Embryonic facial prominence (tissue), 1 donor: ENCODE data around the gene SPAG6.

ENCODE experiments used
- DNase-seq: peaks from one replicate; pipeline ENCODE4 v3.0.0-alpha.2; 2016; ENCODE audit errors: extremely low spot score

The SPAG6 gene

DNA sequence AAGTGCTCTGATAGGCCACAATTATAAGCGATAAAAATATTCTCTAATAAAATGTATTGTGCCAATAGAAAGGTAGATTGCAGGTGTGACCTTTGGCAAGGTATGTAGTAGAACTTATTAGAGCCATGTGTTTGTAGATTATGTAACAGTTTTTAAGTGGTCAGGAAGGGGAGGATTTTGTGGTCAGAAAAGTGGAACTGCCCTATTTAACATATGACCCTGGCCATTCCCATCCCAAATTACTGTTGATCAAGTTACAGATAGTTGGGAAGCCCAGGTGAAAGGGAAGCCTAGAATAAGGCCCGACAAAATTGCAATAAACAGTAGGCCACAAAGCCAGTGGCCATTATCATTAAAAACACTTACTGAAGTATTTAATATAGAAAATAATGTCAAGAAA is 89.2 kb downstream of the SPAG6 start:
- no peak for DNase-seq

DNA sequence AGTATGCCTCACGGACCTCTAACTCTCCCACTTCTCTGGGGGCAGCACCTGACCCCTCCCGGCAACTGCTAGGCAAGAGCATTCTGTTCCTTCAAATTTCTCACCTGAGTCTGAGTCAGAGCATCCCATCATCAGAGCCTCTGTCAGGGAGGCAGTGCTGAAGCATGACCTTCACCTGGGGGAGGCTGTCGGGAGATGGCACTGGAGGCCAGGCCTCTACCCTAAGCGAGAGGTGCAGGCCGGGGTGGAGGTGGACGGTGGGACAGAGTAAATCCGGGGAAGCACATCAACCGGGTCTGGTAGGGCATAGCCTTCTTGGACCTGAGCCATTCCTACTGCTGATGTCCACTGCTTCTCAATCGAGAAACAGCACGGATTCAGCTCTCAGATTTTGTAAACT is 90.4 kb downstream of the SPAG6 start:
- no peak for DNase-seq

GRCh38 chr10:22436526-22436892 is 91.2 kb downstream of the SPAG6 start:
- no peak for DNase-seq

GRCh38 chr10:22436893-22437619 is 91.8 kb downstream of the SPAG6 start:
- DNase-seq, result peak; percentile 87

DNA sequence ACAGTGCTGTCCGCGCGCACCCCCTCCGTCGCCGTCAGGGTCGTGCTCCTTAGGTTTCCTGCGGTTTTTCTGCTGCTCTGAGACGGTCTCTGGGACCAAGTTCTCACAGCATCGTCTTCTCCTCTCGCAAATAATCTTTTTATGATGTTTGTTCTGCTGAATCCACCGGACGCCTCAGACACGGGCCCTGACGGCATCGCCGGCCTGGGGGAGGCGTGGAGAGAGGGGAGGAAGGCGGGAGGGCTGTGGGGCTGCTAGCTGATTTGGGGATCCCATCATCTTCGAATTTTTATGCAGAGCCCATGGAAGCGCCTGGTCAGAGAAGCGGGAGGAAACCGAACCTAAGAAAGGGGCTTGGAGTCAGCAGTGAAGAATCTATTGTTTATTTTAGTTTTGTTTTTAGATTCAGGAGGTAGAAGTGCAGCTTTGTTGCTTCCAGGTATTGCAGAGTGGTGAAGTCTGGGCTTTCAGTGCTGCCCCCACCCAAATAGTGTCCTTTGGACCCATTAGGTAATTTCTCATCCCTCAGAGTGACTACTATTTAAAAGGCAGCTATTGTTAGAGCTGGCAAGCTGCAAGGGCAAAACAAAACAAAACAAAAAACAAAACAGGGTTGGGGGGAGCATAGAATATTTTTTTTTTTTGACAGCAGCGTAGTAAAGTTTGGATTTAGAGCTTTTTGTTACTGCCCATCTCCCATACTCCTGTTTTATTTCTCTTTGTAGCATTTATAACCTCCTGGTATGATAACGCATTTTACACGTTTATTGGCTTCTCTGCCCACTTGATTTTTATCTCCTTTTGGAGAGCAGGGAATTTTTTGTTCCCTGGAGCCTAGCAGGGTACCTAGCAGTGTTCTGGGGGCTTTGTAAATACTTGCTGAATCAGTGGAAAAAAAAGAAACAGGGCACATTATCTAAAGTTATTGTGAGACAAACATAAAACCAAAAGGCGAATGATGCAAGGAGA is 92.6 kb downstream of the SPAG6 start:
- DNase-seq, result no peak

DNA sequence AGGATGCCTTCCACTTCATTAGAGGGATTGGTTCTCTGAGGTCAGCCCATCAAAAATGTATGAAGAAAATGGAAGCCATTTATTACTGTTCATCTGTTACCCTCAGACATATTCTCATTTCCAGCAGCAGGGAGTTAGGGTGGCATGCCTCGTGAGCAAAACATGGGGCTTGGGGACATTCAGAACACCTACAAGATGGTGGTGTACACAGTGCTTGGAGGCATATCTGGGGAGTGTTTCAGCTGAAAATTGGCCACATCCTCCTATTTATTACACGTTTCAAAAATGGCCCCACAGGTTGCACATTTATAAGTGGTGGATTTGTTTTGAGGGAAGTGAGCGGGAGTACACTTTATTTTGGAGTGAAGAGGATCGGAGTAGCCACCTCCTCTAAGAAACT is 93.4 kb downstream of the SPAG6 start:
- DNase-seq, result no peak

DNA sequence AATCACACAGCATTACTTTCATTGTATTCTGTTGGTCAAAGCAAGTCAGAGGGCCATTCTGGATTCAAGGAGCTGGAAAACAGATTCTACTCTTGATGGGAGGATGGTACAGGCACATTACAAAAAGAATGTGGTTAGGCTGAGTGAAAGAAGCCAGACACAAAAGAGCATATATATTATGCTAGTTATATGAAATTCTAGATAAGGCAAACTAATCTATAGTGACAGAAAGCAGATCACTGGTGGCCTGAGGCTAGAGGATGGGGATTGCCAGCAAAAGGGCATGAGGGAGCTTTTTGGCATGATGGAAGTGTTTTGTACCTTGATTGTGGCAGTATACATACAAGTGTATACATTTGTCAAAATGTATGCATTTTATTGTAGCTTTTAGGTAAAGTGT is 96.8 kb downstream of the SPAG6 start:
- DNase-seq, result no peak

- no peak for DNase-seq
These were observed 97.2 kb downstream of the SPAG6 start for GRCh38 chr10:22442468-22442867.

DNA sequence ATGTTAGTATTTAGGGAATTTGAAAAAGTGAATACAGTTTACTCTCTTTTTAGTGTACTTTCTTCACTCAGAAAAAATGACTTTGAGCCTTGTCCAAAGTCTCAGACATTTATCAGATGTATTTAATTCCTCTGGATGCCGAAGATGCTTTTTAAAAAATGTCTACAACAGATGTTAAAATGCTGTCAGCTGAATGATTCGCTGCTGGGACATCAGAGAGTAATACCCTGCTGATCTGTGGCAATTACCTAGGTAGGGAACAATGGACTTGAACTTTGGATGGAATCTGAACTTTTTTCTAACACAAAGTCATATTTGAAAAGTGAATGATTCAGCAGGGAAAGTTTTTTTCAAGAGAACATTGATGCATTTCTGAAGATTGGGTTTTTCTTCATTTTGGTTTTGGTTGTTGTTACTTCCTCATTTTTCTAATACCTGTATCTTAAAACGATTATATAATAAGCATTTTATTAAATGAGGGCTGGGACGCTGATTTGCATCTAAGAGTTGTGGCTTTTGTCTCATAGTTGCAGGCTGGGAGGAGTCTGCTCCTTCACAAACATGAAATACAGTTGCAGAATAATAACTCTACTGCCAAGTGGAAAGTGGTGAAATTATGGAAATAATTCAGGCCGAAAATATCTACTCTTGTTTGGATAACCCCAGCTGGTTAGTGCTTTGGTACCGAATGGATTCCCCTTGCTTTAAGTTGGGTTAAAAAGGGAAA is 98.0 kb downstream of the SPAG6 start:
- DNase-seq, result no peak

- no peak for DNase-seq
These were observed 99.0 kb downstream of the SPAG6 start for GRCh38 chr10:22444219-22444788.

- DNase-seq, result no peak
These were observed 100.2 kb downstream of the SPAG6 start for GRCh38 chr10:22445495-22445894.

DNA sequence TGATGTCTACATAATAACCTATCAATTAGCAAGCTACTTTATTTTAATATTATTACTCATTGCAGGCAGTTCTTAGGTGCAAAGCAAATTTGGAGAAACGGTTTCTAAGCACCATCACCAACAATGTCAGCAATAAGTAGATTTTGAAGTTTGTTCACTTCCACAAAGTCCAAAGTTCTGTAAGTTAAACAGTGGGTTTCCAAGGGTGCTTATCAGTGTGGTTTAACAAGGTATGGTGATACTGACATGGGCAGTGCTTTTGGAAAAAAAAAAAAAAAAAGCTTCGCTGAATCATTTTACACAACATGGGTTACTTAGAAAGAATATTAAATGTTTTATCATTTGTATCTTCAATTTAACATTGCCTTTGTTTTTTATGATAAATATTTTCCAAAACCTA is 101.8 kb downstream of the SPAG6 start:
- DNase-seq, result no peak

DNA sequence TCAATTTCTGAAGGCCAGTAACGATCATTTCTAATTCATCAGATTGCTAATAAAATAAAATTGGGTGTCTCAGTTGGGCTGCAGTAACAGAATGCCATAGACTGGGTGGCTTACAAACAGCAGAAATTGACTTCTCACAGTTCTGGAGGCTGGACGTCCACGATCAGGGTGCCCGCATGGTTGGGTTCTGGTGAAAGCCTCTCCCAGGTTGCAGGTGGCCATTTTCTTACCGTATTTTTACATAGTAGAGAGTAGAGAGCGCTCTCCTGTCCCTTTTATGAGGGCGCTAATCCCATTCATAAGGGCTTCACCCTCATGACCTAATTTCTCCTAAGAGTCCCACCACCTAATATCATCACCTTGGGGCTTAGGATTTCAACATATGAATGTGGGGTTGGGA is 106.0 kb downstream of the SPAG6 start:
- no peak for DNase-seq

DNA sequence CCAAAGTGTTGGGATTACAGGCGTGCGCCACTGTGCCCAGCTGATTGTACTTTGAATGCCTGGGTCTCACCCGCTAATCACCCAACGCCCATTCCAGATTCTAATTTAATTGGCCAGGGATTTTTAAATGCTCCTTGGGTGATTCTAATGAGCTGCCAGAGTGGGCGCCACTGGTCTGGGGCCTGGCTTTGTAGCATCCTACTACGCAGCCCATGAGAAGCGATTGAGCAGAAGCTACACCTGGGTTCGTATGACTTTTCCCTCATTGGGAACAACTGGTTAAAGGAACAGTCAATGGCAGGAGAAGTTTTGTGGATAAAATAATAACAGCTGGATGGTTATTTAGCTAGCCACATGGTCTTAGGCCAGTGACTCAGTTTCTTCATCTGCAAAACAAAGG is 108.0 kb downstream of the SPAG6 start:
- DNase-seq, result no peak

DNA sequence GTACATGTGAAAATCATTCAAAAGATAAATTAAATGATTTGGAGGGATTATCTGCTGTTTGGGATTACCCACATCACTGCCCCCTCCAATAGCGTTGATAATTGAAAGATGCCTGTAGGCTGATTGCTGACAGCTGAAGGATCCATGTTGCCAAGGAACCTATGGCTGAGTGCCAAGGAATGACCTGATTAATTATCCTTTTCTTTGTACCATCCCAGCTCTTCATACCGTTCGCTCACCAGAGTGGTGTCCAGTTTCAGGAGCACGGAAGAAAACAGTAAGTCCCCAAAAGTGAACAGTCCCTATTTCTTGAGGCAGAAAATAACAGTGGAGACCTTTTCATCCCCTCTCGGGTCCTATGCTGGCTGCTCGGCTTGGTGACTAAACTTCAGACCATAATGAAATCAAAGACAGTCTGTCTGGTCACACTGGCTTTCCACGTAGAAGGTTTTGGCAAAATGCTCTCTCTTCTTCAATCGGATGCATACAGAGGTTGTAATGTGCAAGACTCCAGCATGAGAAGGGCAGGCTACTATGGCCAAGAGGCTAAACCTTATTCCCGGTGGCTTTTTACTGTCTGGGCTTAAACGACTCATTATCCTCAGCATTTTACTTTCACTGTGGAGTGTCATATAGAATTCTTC is 108.8 kb downstream of the SPAG6 start:
- no peak for DNase-seq

GRCh38 chr10:22454634-22455033 is 109.3 kb downstream of the SPAG6 start:
- no peak for DNase-seq

DNA sequence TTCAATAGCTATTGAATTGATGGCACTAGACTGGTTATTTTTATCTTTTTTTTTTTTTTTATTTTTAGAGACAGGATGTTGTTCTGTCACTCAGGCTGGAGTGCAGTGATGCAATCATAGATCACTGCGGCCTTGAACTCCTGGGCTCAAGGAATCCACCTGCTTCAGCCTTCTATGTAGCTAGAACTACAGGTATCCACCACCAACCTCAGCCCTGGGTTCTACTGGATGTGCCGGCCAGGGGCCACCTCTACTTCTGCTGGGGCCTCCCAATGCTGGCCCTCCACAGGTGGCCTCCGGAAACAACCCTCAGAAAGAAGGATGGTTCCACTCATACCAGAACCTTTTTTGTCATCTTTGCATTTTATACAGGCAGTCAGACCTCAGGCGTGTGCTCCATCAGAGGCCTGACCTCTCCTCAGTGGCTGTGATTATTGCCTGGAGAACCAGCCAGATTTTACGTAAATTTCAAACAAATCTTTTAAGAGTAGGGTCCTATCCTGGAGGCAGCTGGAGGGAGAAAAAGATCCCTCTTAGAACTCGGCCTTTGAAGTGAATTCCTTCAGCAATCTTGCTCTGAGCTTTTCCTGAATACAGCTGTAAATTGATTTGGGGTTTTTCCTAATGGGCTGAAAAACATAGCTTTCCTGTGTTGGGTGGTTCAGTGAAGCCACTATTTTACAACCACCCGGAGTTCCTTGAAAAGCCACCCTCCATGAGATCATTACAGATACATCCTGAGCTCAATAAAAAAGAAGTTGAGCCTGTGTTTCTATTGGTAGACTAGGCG is 110.0 kb downstream of the SPAG6 start:
- no peak for DNase-seq

GRCh38 chr10:22456486-22456885 is 111.2 kb downstream of the SPAG6 start:
- no peak for DNase-seq

- no peak for DNase-seq
These were observed 113.2 kb downstream of the SPAG6 start for GRCh38 chr10:22458272-22459038.

DNA sequence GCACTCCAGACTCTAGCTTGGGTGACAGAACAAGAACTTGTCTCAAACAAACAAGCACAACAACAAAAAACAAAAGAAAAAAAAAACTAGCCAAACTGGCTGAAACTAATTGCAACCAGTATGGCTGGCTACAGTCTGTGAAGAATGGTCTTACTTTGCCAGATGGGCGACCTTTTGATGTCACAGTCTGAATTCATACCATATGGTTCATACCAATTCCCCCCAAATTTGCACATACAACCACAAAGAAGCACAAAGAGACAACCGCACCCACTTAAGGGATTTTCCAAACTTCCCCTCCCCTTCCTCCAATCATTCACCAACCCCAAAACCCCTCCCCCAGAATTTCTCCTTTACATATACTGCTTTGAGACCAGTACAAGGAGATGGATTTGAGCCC is 114.2 kb downstream of the SPAG6 start:
- DNase-seq, result no peak
